ENCODE results near the gene GRM1. TPM values are rescaled to one million over a fixed set of nuclear protein-coding genes. Genes with fewer than 3 reads are reported as not detected.

Gene GRM1
- total and polyA plus RNA-seq, 2 experiments from 2014 or later: 0.29 to 0.63 TPM

DNA sequence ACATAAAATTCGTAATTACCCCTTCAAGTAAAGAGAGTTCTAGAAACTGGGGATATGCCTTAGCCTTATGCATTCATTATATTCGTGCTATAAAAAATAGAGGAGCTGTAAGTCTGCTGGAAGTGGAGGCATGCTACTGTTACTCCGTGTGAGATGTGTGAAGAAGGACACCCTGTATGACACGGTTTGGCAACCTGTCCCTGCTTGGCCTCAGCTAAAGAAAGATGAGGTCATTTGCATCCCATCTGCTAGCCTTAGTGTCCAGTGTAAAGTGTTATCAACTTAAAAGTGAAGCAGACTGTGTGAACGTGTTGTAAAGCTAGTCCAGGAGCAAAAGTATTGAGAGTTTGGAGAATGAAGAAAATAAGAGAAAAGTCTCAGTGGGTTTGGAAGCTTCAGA lies 379.7 kb downstream of the GRM1 start (continued):
- TF ChIP-seq ZNF462 (CRISPR knock-in tag; IDR thresholded peaks at IDR 0.05) (no peak), POLR2AphosphoS5 (IDR thresholded peaks at IDR 0.05; ENCODE audit: low read depth) (no peak), ETS1 (IDR thresholded peaks at IDR 0.05) (no peak)

GRCh38 chr6:146410851-146411595 lies 382.2 kb downstream of the GRM1 start:
- H3K27ac ChIP-seq (ENCODE audit: low read depth): no peak overlapping the region
- H3K4me3 ChIP-seq: no peak overlapping the region
- DNase-seq (ENCODE audit: low spot score) (no peak), ATAC-seq (no peak)
- no peaks in the 10 kb centered on the region for H3K79me2 ChIP-seq (replicated peaks; ENCODE audit: insufficient read depth)
- Mint-ChIP-seq H3K27me3 (ENCODE audit: insufficient read depth, low read depth, poor library complexity) (peaks cover 2% of the 10 kb centered on the region), H3K9me3 (no peaks in the 10 kb centered on the region), H3K27ac (no peak overlapping the region), H3K4me3 (no peak overlapping the region), H3K4me1 (no peaks in the 10 kb centered on the region), H3K36me3 (ENCODE audit: low read depth) (no peaks in the 10 kb centered on the region)
- H3K27me3 ChIP-seq (ENCODE audit: insufficient read depth): no peaks in the 10 kb centered on the region
- 0 out of 2 replicates have a peak, but pooled peaks cover 2% of the 10 kb centered on the region for H3K9me2 ChIP-seq (ENCODE audit: insufficient read depth)
- H3K36me3 ChIP-seq (ENCODE audit: insufficient read depth): no peaks in the 10 kb centered on the region
- H3K4me2 ChIP-seq: no peak overlapping the region
- H3F3A ChIP-seq (replicated peaks; ENCODE audit: low read depth): no peaks in the 10 kb centered on the region
- H4K20me1 ChIP-seq (replicated peaks; ENCODE audit: insufficient read depth): no peaks in the 10 kb centered on the region
- 0 out of 2 replicates have a peak overlapping the region, but pooled peaks have one; percentile 32 for H2AFZ ChIP-seq
- H3K4me1 ChIP-seq (ENCODE audit: insufficient read depth): no peaks in the 10 kb centered on the region
- no peak for TF ChIP-seq STAT1 (IDR thresholded peaks at IDR 0.05; ENCODE audit: unreplicated experiment)
- no peak for TF ChIP-seq EZH2phosphoT487 (IDR thresholded peaks at IDR 0.05; ENCODE audit: unreplicated experiment)
- no peak for TF ChIP-seq CREB1 (CRISPR knock-in tag; IDR thresholded peaks at IDR 0.05; ENCODE audit: low read depth)
- TF ChIP-seq EZH2 (IDR thresholded peaks at IDR 0.05; ENCODE audit: low read depth, unreplicated experiment): no peak
- no peak for TF ChIP-seq ZNF331 (CRISPR knock-in tag; IDR thresholded peaks at IDR 0.05; ENCODE audit: low read depth)
- no peak for TF ChIP-seq POLR2AphosphoS5 (IDR thresholded peaks at IDR 0.05; ENCODE audit: low read depth)
- TF ChIP-seq JUNB (IDR thresholded peaks at IDR 0.05; ENCODE audit: unreplicated experiment): no peak
- TF ChIP-seq, protein P1, sequence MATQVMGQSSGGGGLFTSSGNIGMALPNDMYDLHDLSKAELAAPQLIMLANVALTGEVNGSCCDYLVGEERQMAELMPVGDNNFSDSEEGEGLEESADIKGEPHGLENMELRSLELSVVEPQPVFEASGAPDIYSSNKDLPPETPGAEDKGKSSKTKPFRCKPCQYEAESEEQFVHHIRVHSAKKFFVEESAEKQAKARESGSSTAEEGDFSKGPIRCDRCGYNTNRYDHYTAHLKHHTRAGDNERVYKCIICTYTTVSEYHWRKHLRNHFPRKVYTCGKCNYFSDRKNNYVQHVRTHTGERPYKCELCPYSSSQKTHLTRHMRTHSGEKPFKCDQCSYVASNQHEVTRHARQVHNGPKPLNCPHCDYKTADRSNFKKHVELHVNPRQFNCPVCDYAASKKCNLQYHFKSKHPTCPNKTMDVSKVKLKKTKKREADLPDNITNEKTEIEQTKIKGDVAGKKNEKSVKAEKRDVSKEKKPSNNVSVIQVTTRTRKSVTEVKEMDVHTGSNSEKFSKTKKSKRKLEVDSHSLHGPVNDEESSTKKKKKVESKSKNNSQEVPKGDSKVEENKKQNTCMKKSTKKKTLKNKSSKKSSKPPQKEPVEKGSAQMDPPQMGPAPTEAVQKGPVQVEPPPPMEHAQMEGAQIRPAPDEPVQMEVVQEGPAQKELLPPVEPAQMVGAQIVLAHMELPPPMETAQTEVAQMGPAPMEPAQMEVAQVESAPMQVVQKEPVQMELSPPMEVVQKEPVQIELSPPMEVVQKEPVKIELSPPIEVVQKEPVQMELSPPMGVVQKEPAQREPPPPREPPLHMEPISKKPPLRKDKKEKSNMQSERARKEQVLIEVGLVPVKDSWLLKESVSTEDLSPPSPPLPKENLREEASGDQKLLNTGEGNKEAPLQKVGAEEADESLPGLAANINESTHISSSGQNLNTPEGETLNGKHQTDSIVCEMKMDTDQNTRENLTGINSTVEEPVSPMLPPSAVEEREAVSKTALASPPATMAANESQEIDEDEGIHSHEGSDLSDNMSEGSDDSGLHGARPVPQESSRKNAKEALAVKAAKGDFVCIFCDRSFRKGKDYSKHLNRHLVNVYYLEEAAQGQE (IDR thresholded peaks at IDR 0.05; ENCODE audit: unreplicated experiment): no peak
- TF ChIP-seq CTCF (conservative IDR thresholded peaks at IDR 0.05; ENCODE audit: low read depth in 2 of 2): no peak
- no peak for TF ChIP-seq NANOG (IDR thresholded peaks at IDR 0.05; ENCODE audit: borderline replicate concordance)
